SU-DHL-6 (cell line): ENCODE measurements around the gene OPN3.

Experiments used
- CTCF ChIP-seq: fragments of 200-600 bp; sonication (generic); IDR thresholded peaks from one replicate; pipeline ENCODE4 v1.5.1; 2017; ENCODE audit warnings: antibody characterized with exemption, mild to moderate bottlenecking, low read length, moderate library complexity; ENCODE audit not compliant: insufficient read depth, poor library complexity, severe bottlenecking
- EZH2phosphoT487 ChIP-seq: fragments of 200-600 bp; sonication (generic), shearing (Covaris generic); conservative IDR thresholded peaks from 2 replicates; pipeline ENCODE4 v1.6.1; 2018; ENCODE audit warnings: mild to moderate bottlenecking, antibody characterized with exemption, low read length, moderate library complexity, mixed read lengths

DNA sequence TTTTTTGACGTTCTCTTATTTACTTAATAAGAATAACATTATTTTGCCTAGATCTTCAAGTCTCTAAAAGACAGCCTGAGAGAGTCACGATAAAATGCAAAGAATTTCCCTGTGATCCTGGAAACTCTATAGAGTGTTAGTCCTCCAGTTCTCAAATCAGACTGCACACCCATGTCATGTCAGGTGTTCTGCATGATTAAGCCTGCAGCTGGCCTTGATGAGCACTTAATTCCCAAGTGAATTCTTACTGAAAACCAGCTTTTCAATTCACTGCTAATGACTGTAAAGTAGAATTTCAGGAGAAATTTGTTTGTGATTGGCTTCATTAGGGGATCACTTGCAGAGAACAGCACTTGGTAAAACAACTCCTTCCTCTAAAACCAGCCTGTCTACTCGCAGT is 41.9 kb downstream of the OPN3 start:
- TF ChIP-seq CTCF (no peak), EZH2phosphoT487 (no peak)
